Body of pancreas (tissue), 4 donors: ENCODE results near the gene TCF12.

Source experiments
- CTCF ChIP-seq, 7 experiments: fragments of 450-650 bp in 4 of 7; fragments of 200-600 bp in 3 of 7; sonication (generic) in 3 of 7; IDR thresholded peaks; one replicate each; pipeline ENCODE4 v1.5.1; 2016 to 2019; ENCODE audit warnings: antibody characterized with exemption in 7 of 7
- POLR2A ChIP-seq, 3 donors: fragments of 450-650 bp; IDR thresholded peaks; one replicate each; pipeline ENCODE4 v1.6.1; 2016; ENCODE audit warnings: antibody characterized with exemption in 3 of 3, mild to moderate bottlenecking in 2 of 3

GRCh38 chr15:57324944-57325679 is 406.7 kb downstream of the TCF12 start:
- TF ChIP-seq CTCF (IDR thresholded peaks at IDR 0.05) (no peak), POLR2A (IDR thresholded peaks at IDR 0.05) (no peak)
